ENCODE results near the gene SEMG2.

Gene SEMG2

GRCh38 chr20:45211569-45212474 is 9.4 kb upstream of the SEMG2 start:
- Histone ChIP-seq H3K27ac (ENCODE audit: poor library complexity, severe bottlenecking) (no peak overlapping the region), H3K4me3 (ENCODE audit: severe bottlenecking) (no peak overlapping the region), H3K4me1 (ENCODE audit: insufficient read depth, poor library complexity, severe bottlenecking) (no peaks in the 10 kb centered on the region), H3K27me3 (ENCODE audit: insufficient read depth, poor library complexity, severe bottlenecking) (peaks cover 15% of the 10 kb centered on the region), H3K36me3 (ENCODE audit: low read depth) (no peaks in the 10 kb centered on the region), H3K9me3 (ENCODE audit: severe bottlenecking) (no peaks in the 10 kb centered on the region)
- DNase-seq (ENCODE audit: low spot score), result no peak
- ATAC-seq (ENCODE audit: low read depth), result peak; percentile 62
- TF ChIP-seq, protein P1, sequence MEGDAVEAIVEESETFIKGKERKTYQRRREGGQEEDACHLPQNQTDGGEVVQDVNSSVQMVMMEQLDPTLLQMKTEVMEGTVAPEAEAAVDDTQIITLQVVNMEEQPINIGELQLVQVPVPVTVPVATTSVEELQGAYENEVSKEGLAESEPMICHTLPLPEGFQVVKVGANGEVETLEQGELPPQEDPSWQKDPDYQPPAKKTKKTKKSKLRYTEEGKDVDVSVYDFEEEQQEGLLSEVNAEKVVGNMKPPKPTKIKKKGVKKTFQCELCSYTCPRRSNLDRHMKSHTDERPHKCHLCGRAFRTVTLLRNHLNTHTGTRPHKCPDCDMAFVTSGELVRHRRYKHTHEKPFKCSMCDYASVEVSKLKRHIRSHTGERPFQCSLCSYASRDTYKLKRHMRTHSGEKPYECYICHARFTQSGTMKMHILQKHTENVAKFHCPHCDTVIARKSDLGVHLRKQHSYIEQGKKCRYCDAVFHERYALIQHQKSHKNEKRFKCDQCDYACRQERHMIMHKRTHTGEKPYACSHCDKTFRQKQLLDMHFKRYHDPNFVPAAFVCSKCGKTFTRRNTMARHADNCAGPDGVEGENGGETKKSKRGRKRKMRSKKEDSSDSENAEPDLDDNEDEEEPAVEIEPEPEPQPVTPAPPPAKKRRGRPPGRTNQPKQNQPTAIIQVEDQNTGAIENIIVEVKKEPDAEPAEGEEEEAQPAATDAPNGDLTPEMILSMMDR (IDR thresholded peaks at IDR 0.05; ENCODE audit: poor library complexity, severe bottlenecking), result no peak

DNA sequence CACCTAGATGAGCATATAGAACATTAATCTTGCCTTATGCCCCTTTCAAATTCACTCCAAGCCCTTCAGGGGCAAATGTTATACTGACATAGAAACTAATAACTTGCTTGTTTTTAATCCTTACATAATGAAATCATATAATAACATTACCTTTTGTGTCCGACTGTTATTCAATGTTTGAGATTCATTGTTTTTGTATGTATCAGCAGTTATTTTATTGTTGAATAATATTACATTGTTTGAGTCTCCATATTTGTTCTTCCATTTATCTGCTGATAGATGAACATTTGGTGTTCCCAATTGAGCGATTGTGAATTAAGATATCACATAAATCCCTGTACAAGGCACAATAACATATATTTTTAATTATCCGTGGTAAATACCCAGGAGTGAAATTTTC is 8.3 kb upstream of the SEMG2 start:
- H3K36me3 ChIP-seq (ENCODE audit: low read depth), result no peaks in the 10 kb centered on the region
- DNase-seq (ENCODE audit: low spot score) (no peak), ATAC-seq (ENCODE audit: low read depth) (0 out of 3 replicates have a peak, but pooled peaks have one; percentile 10)
- H3K4me3 ChIP-seq (ENCODE audit: severe bottlenecking), result no peak overlapping the region
- no peak overlapping the region for H3K27ac ChIP-seq (ENCODE audit: poor library complexity, severe bottlenecking)
- peaks cover 9% of the 10 kb centered on the region for H3K27me3 ChIP-seq (ENCODE audit: insufficient read depth, poor library complexity, severe bottlenecking)
- no peaks in the 10 kb centered on the region for H3K4me1 ChIP-seq (ENCODE audit: insufficient read depth, poor library complexity, severe bottlenecking)
- TF ChIP-seq, protein P1 (IDR thresholded peaks at IDR 0.05; ENCODE audit: poor library complexity, severe bottlenecking), result no peak
- no peaks in the 10 kb centered on the region for H3K9me3 ChIP-seq (ENCODE audit: severe bottlenecking)

DNA sequence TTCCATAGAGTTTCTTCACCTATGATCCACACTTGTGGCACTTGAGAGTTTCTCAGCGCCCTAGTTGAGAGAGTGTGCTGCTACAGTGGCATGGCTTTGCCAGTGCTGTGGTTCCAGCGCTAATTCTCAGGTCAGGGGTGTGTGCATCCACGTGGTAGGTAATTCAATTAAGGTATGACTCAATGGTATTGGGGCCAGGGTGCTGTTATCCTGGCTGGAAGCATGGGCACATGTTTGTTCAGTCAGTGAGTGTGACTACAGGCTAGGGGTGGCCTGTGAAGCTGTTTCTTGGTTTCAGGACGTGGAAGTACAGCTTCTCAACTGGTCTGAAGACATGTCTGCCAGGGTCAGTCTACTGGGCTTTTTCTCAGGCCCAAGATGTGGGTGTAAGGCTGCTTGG is 3.0 kb upstream of the SEMG2 start:
- no peaks in the 10 kb centered on the region for H3K36me3 ChIP-seq (ENCODE audit: low read depth)
- no peaks in the 10 kb centered on the region for H3K9me3 ChIP-seq (ENCODE audit: severe bottlenecking)
- DNase-seq (ENCODE audit: low spot score), result no peak
- H3K27ac ChIP-seq (ENCODE audit: poor library complexity, severe bottlenecking), result no peak overlapping the region
- peak; percentile 44 for ATAC-seq (ENCODE audit: low read depth)
- no peak overlapping the region for H3K4me3 ChIP-seq (ENCODE audit: severe bottlenecking)
- H3K27me3 ChIP-seq (ENCODE audit: insufficient read depth, poor library complexity, severe bottlenecking), result peaks cover 23% of the 10 kb centered on the region
- no peaks in the 10 kb centered on the region for H3K4me1 ChIP-seq (ENCODE audit: insufficient read depth, poor library complexity, severe bottlenecking)
- TF ChIP-seq, protein P1 (IDR thresholded peaks at IDR 0.05; ENCODE audit: poor library complexity, severe bottlenecking), result no peak

DNA sequence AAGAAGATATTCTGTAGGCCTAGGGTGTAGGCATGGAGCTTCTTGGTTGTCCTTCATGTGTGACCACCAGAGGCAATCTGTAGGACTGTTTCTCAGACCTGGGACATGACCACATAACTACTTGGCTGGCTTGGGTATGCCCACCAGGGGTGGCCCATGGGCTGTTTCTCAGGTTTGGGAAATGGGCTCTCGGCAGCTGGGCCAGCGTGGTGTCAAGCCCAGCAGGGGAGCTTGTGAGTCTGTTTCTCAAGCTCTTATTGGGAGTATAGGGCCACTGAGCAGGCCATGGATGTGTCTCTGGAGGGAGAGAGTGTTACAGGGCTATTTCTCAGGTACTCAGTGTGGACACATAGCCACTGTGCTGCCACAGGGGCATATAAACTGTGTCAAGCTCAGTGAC is 2.5 kb upstream of the SEMG2 start:
- no peaks in the 10 kb centered on the region for H3K9me3 ChIP-seq (ENCODE audit: severe bottlenecking)
- no peak overlapping the region for H3K27ac ChIP-seq (ENCODE audit: poor library complexity, severe bottlenecking)
- H3K4me3 ChIP-seq (ENCODE audit: severe bottlenecking), result no peak overlapping the region
- no peak for ATAC-seq (ENCODE audit: low read depth)
- H3K36me3 ChIP-seq (ENCODE audit: low read depth), result no peaks in the 10 kb centered on the region
- no peaks in the 10 kb centered on the region for H3K4me1 ChIP-seq (ENCODE audit: insufficient read depth, poor library complexity, severe bottlenecking)
- peaks cover 28% of the 10 kb centered on the region for H3K27me3 ChIP-seq (ENCODE audit: insufficient read depth, poor library complexity, severe bottlenecking)
- DNase-seq (ENCODE audit: low spot score), result peak; percentile 67
- TF ChIP-seq, protein P1 (IDR thresholded peaks at IDR 0.05; ENCODE audit: poor library complexity, severe bottlenecking), result no peak

- DNase-seq (ENCODE audit: low spot score), result no peak
- Histone ChIP-seq H3K27me3 (ENCODE audit: insufficient read depth, poor library complexity, severe bottlenecking) (peaks cover 44% of the 10 kb centered on the region), H3K9me3 (ENCODE audit: severe bottlenecking) (no peaks in the 10 kb centered on the region), H3K4me1 (ENCODE audit: insufficient read depth, poor library complexity, severe bottlenecking) (no peaks in the 10 kb centered on the region), H3K4me3 (ENCODE audit: severe bottlenecking) (no peak overlapping the region), H3K27ac (ENCODE audit: poor library complexity, severe bottlenecking) (no peak overlapping the region), H3K36me3 (ENCODE audit: low read depth) (no peaks in the 10 kb centered on the region)
- ATAC-seq (ENCODE audit: low read depth), result peak; percentile 41; the same call in 1 of the 3 replicates
- TF ChIP-seq, protein P1 (IDR thresholded peaks at IDR 0.05; ENCODE audit: poor library complexity, severe bottlenecking), result no peak
Observed at GRCh38 chr20:45223136-45223535, 2.0 kb downstream of the SEMG2 start.
